ENCODE data around the gene DOCK4. TPM values are rescaled to one million over a fixed set of nuclear protein-coding genes. Genes with fewer than 3 reads are reported as not detected.
A peak's percentile ranks its signal among the peaks of the same experiment; 100 is the strongest.

Gene DOCK4
- total and polyA plus RNA-seq, 3 donors from 2014 or later, result 5.4 to 17.1 (median 12.4) TPM

DNA sequence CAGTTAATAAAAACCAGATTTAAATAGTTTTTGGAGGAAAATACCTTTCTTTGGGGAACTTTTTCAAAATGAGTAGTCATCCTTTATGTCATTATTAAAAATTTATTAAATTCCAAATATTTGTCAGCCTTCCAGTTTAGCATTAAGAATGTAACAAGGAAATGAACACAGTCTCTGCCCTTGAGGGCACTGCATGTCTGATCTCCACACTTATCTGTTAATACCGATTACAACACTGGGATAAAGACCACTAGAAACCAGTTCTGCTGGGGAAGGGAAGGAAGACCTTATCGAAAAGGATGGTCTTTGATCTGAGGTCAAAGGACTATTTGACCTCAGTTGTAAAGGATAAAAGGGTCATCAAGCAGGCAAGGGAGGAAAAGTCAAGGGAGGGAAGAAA, 320.0 kb downstream of the DOCK4 start:
- Histone ChIP-seq H3K27ac (no peak overlapping the region), H3K4me1 (no peaks in the 10 kb centered on the region), H3K4me3 (no peak overlapping the region), H3K27me3 (no peaks in the 10 kb centered on the region), H3K9me3 (no peaks in the 10 kb centered on the region), H3K36me3 (ENCODE audit: low read depth, missing control alignments) (no peaks in the 10 kb centered on the region)
- intact Hi-C loops (cut with DNase I; ENCODE audit: low total_unique reads), result no loop called here
- no peak for DNase-seq
- TF ChIP-seq, protein P1, sequence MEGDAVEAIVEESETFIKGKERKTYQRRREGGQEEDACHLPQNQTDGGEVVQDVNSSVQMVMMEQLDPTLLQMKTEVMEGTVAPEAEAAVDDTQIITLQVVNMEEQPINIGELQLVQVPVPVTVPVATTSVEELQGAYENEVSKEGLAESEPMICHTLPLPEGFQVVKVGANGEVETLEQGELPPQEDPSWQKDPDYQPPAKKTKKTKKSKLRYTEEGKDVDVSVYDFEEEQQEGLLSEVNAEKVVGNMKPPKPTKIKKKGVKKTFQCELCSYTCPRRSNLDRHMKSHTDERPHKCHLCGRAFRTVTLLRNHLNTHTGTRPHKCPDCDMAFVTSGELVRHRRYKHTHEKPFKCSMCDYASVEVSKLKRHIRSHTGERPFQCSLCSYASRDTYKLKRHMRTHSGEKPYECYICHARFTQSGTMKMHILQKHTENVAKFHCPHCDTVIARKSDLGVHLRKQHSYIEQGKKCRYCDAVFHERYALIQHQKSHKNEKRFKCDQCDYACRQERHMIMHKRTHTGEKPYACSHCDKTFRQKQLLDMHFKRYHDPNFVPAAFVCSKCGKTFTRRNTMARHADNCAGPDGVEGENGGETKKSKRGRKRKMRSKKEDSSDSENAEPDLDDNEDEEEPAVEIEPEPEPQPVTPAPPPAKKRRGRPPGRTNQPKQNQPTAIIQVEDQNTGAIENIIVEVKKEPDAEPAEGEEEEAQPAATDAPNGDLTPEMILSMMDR (IDR thresholded peaks at IDR 0.05), result no peak
- TF ChIP-seq POLR2A (IDR thresholded peaks at IDR 0.05), result no peak
- WGBS, 2 donors, result 55 to 77% methylated on average over 2 of the region's 2 CpGs

DNA sequence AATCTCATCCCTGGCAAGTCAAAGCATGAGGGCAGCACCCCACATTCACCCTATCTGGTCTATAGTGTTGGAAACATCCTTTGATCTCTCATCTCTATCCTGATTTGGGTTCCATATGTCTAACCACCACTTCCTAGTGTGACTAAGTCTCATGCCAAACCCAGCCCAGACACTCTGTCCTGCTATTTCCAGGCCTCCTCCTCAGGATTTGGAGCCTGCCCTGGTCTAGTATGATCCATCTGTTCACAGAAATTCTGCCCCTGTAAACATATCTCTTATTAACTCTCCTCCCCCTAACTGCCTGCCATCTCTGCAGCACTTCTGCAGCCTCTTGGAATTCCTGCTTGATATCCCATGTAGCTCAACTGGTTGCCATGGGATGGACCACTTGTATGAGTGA, 323.0 kb downstream of the DOCK4 start:
- Histone ChIP-seq H3K27ac (no peak overlapping the region), H3K9me3 (no peaks in the 10 kb centered on the region), H3K4me1 (no peaks in the 10 kb centered on the region), H3K36me3 (ENCODE audit: low read depth, missing control alignments) (no peaks in the 10 kb centered on the region), H3K4me3 (no peak overlapping the region), H3K27me3 (no peaks in the 10 kb centered on the region)
- no peak for DNase-seq
- no peak for TF ChIP-seq POLR2A (IDR thresholded peaks at IDR 0.05)
- TF ChIP-seq, protein P1 (IDR thresholded peaks at IDR 0.05), result no peak
- intact Hi-C loops (cut with DNase I; ENCODE audit: low total_unique reads), result no loop called here

DNA sequence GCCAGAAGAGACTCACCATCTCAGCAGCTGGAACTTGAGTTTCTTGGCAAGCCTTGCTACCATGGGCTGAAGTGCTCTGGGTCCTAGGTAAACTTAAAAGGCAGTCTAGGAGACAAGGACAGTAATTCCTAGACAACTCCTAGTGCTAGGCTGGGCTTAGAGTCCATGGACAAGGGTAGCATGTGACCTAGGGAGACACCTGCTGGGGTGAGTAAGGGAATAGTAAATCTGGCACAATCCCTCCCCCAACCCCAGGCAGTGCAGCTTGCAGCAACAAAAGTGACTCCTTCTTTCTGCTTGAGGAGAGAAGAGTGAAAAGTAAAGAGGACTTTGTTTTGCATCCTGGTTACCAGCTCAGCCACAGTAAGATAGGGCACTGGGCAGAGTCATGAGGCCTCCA, 327.4 kb downstream of the DOCK4 start:
- Histone ChIP-seq H3K27ac (no peak overlapping the region), H3K4me3 (no peak overlapping the region), H3K27me3 (no peaks in the 10 kb centered on the region), H3K4me1 (peaks cover 7% of the 10 kb centered on the region), H3K9me3 (no peaks in the 10 kb centered on the region), H3K36me3 (ENCODE audit: low read depth, missing control alignments) (no peaks in the 10 kb centered on the region)
- TF ChIP-seq, protein P1 (IDR thresholded peaks at IDR 0.05), result no peak
- TF ChIP-seq POLR2A (IDR thresholded peaks at IDR 0.05), result no peak
- intact Hi-C loops (cut with DNase I; ENCODE audit: low total_unique reads), result no loop called here
- DNase-seq, result no peak

DNA sequence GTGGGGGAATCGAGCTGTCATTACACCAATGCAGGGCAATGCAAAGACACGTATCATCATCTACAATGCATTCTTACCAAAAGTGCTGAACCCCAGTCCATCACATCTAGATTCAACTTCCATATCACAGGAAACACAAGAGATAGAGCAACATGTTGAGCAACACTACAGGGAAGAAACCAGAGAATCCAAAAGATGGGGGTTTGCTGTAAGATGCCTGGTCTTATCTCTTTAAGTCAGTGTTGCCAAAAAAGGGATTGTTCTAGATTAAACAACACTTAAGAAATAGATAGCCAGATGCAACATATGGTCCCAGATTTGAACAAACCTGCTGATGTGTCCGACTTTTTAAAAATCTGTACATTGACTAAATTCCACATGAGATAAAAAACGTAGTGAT, 328.3 kb downstream of the DOCK4 start:
- Histone ChIP-seq H3K4me3 (no peak overlapping the region), H3K27me3 (no peaks in the 10 kb centered on the region), H3K4me1 (peaks cover 15% of the 10 kb centered on the region), H3K9me3 (no peaks in the 10 kb centered on the region), H3K36me3 (ENCODE audit: low read depth, missing control alignments) (no peaks in the 10 kb centered on the region), H3K27ac (no peak overlapping the region)
- WGBS, 2 donors, result 89 to 94% methylated on average over 4 of the region's 4 CpGs
- intact Hi-C loops (cut with DNase I; ENCODE audit: low total_unique reads), result no loop called here
- DNase-seq, result no peak
- TF ChIP-seq POLR2A (IDR thresholded peaks at IDR 0.05), result no peak
- TF ChIP-seq, protein P1 (IDR thresholded peaks at IDR 0.05), result no peak

DNA sequence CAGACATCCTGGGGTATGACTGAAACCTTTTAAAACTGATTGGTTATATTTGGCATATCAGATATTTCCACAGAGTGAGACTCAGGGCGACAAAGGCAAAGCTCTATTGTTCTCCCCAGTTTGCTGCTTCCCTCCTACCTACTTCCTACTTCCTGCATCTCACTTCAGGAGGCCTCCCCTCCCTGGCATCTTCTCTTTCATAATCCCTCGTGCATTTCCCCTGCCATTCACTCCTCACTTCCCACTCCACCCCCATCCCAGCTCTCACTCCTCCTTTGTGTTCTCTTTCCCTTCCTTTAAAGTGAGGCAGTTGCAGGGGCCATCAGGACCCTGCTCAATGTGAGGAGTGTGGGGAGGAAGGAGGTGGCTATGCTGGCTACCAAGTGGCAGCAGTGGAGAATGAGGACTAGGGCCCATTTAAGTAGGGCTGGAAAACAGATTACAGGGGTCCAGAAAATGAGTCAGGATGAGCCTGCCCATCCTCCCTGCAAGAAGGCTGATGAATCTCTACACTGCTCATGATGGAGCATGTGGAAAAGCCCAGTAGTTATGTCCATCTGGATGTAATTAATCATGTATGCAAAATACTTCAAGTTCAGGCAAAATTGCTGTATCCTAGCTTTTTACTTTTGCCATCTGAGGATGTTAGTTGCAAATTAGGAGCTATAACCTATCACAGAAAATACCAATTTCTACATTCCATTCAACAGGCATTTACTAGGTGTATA, 332.1 kb downstream of the DOCK4 start:
- Histone ChIP-seq H3K27me3 (no peaks in the 10 kb centered on the region), H3K36me3 (ENCODE audit: low read depth, missing control alignments) (no peaks in the 10 kb centered on the region), H3K4me3 (no peak overlapping the region), H3K27ac (peak overlapping the region; percentile 45 to 75), H3K4me1 (peaks cover 18% of the 10 kb centered on the region), H3K9me3 (no peaks in the 10 kb centered on the region)
- intact Hi-C loops (cut with DNase I; ENCODE audit: low total_unique reads), result no loop called here
- no peak for DNase-seq
- TF ChIP-seq, protein P1 (IDR thresholded peaks at IDR 0.05), result no peak
- no peak for TF ChIP-seq POLR2A (IDR thresholded peaks at IDR 0.05)
- 25 to 31% methylated on average over 2 of the region's 2 CpGs for WGBS, 2 donors

All from testis (tissue), 3 donors.